ENCODE measurements around the gene KLHL24. TPM values are rescaled to one million over a fixed set of nuclear protein-coding genes. Genes with fewer than 3 reads are reported as not detected.
A peak's percentile ranks its signal among the peaks of the same experiment; 100 is the strongest.
"Not testable (repeated sequence)": the region's sequence is repeated elsewhere in the genome, so short reads cannot be mapped to it uniquely, and the experiment has no call there.

The KLHL24 gene
- total RNA-seq, 1 donor from 2014 or later = 114 TPM

GRCh38 chr3:183638101-183638852 lies 2.9 kb downstream of the KLHL24 start:
- TF ChIP-seq CTCF (IDR thresholded peaks at IDR 0.05; ENCODE audit: unreplicated experiment) = no peak
- peaks cover 22% of the 10 kb centered on the region for H3K4me1 Mint-ChIP-seq
- H3K27me3 Mint-ChIP-seq (ENCODE audit: low read depth) = no peaks in the 10 kb centered on the region
- H3K4me3 Mint-ChIP-seq = peak overlapping the region; percentile 90
- DNase-seq (ENCODE audit: low spot score in 2 of 2, unreplicated experiment in 2 of 2) = no peak
- H3K27ac Mint-ChIP-seq = peak overlapping the region; percentile 95
- no peaks in the 10 kb centered on the region for H3K9me3 Mint-ChIP-seq
- H3K36me3 Mint-ChIP-seq = peaks cover 8% of the 10 kb centered on the region

- H3K27ac Mint-ChIP-seq; H3K27me3 Mint-ChIP-seq (ENCODE audit: low read depth); H3K4me3 Mint-ChIP-seq; DNase-seq (ENCODE audit: low spot score in 2 of 2, unreplicated experiment in 2 of 2); H3K9me3 Mint-ChIP-seq: not testable (repeated sequence)
- peaks cover 17% of the 10 kb centered on the region for H3K4me1 Mint-ChIP-seq
- H3K36me3 Mint-ChIP-seq = peaks cover 20% of the 10 kb centered on the region
These were observed 5.2 kb downstream of the KLHL24 start for GRCh38 chr3:183640635-183641034.

- no peak for DNase-seq (ENCODE audit: low spot score in 2 of 2, unreplicated experiment in 2 of 2)
- Mint-ChIP-seq H3K27me3 (ENCODE audit: low read depth) (no peaks in the 10 kb centered on the region), H3K9me3 (no peaks in the 10 kb centered on the region), H3K27ac (no peak overlapping the region), H3K4me3 (no peak overlapping the region), H3K36me3 (peaks cover 23% of the 10 kb centered on the region), H3K4me1 (peaks cover 17% of the 10 kb centered on the region)
- no peak for TF ChIP-seq CTCF (IDR thresholded peaks at IDR 0.05; ENCODE audit: unreplicated experiment)
These were observed 6.5 kb downstream of the KLHL24 start for GRCh38 chr3:183641882-183642281.

GRCh38 chr3:183644244-183644643 lies 8.8 kb downstream of the KLHL24 start:
- H3K4me3 Mint-ChIP-seq = no peak overlapping the region
- peaks cover 33% of the 10 kb centered on the region for H3K36me3 Mint-ChIP-seq
- no peak overlapping the region for H3K27ac Mint-ChIP-seq

GRCh38 chr3:183645254-183645653 lies 9.8 kb downstream of the KLHL24 start:
- Mint-ChIP-seq H3K27ac (no peak overlapping the region), H3K4me3 (no peak overlapping the region), H3K4me1 (no peaks in the 10 kb centered on the region), H3K9me3 (peaks cover 12% of the 10 kb centered on the region), H3K36me3 (peaks cover 41% of the 10 kb centered on the region), H3K27me3 (ENCODE audit: low read depth) (no peaks in the 10 kb centered on the region)
- TF ChIP-seq CTCF (IDR thresholded peaks at IDR 0.05; ENCODE audit: unreplicated experiment) = no peak
- DNase-seq (ENCODE audit: low spot score in 2 of 2, unreplicated experiment in 2 of 2) = no peak

More at GRCh38 chr3:183644244-183644643, 8.8 kb downstream of the KLHL24 start:
- TF ChIP-seq CTCF (IDR thresholded peaks at IDR 0.05; ENCODE audit: unreplicated experiment) = no peak
- H3K4me1 Mint-ChIP-seq = peaks cover 2% of the 10 kb centered on the region
- no peak for DNase-seq (ENCODE audit: low spot score in 2 of 2, unreplicated experiment in 2 of 2)
- H3K9me3 Mint-ChIP-seq = peaks cover 5% of the 10 kb centered on the region
- no peaks in the 10 kb centered on the region for H3K27me3 Mint-ChIP-seq (ENCODE audit: low read depth)

- DNase-seq (ENCODE audit: low spot score in 2 of 2, unreplicated experiment in 2 of 2) = no peak
- TF ChIP-seq CTCF (IDR thresholded peaks at IDR 0.05; ENCODE audit: unreplicated experiment) = no peak
- H3K4me3 Mint-ChIP-seq = no peak overlapping the region
- H3K9me3 Mint-ChIP-seq = peaks cover 43% of the 10 kb centered on the region
- H3K4me1 Mint-ChIP-seq = no peaks in the 10 kb centered on the region
- H3K36me3 Mint-ChIP-seq = peaks cover 62% of the 10 kb centered on the region
- no peak overlapping the region for H3K27ac Mint-ChIP-seq
- H3K27me3 Mint-ChIP-seq (ENCODE audit: low read depth) = no peaks in the 10 kb centered on the region
These were observed 15.1 kb downstream of the KLHL24 start for GRCh38 chr3:183650554-183650953.
